Fibroblast of mammary gland (primary cell): ENCODE measurements around the gene GMPR2.

ENCODE experiments used
- DNase-seq: peaks from one replicate; pipeline ENCODE4 v3.0.0-alpha.2; 2010; ENCODE audit warnings: low read depth
- H3K4me3 ChIP-seq: 2 replicates; pipeline ENCODE4 v1.5.1; 2011; ENCODE audit warnings: low read depth, mild to moderate bottlenecking, low read length, moderate library complexity; ENCODE audit not compliant: control insufficient read depth
- TF ChIP-seq, protein P1 (sequence below): conservative IDR thresholded peaks from 2 replicates; pipeline ENCODE4 v1.5.1; 2011; ENCODE audit warnings: low read depth, low read length, inconsistent platforms; ENCODE audit not compliant: control insufficient read depth, insufficient read depth

The GMPR2 gene

DNA sequence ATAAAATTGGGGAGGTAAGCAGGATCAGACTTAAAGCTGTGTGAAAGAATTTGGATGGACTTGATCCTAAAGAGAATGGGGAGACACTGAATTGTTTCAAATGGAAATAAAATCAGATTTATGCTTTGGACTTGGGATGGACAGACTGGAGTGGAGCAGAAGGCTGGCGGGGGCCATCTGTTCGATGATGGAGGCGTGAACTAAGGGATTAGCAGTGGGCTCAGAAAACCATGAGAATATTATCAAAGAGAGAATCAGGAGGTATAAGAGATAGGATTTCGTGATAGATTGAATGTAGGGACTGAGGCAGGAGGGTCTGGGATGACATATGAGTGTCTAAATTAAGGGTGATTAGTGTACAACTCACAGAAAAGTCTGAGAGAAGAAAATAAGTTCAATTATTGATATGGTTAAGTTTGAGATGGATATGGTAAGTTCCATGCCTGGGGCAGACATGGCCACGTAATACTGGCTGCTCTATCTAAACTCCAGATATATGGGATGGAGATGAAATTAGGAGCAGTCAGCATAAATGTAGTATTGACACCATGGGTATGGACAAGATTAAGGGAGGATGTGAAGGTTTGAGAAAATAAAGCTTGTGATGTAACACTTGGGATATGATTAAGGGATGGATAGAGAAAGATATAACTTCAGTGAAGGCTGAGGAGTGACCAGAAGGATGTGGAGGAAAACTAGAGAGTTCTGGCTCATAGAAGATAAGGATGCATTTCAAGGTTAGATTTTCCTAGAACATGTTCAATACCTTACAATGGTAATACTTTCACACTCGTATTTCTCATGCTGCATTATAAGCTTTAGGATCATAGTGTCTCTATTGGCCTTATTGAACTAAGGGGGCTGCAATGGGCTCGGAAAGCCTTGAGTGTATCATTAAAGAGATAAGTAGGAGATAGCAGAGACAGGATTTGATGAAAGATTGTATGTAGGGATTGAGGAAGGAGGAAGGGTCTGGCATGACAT lies 28.3 kb upstream of the GMPR2 start:
- TF ChIP-seq, protein P1, sequence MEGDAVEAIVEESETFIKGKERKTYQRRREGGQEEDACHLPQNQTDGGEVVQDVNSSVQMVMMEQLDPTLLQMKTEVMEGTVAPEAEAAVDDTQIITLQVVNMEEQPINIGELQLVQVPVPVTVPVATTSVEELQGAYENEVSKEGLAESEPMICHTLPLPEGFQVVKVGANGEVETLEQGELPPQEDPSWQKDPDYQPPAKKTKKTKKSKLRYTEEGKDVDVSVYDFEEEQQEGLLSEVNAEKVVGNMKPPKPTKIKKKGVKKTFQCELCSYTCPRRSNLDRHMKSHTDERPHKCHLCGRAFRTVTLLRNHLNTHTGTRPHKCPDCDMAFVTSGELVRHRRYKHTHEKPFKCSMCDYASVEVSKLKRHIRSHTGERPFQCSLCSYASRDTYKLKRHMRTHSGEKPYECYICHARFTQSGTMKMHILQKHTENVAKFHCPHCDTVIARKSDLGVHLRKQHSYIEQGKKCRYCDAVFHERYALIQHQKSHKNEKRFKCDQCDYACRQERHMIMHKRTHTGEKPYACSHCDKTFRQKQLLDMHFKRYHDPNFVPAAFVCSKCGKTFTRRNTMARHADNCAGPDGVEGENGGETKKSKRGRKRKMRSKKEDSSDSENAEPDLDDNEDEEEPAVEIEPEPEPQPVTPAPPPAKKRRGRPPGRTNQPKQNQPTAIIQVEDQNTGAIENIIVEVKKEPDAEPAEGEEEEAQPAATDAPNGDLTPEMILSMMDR = no peak
- no peak for DNase-seq

DNA sequence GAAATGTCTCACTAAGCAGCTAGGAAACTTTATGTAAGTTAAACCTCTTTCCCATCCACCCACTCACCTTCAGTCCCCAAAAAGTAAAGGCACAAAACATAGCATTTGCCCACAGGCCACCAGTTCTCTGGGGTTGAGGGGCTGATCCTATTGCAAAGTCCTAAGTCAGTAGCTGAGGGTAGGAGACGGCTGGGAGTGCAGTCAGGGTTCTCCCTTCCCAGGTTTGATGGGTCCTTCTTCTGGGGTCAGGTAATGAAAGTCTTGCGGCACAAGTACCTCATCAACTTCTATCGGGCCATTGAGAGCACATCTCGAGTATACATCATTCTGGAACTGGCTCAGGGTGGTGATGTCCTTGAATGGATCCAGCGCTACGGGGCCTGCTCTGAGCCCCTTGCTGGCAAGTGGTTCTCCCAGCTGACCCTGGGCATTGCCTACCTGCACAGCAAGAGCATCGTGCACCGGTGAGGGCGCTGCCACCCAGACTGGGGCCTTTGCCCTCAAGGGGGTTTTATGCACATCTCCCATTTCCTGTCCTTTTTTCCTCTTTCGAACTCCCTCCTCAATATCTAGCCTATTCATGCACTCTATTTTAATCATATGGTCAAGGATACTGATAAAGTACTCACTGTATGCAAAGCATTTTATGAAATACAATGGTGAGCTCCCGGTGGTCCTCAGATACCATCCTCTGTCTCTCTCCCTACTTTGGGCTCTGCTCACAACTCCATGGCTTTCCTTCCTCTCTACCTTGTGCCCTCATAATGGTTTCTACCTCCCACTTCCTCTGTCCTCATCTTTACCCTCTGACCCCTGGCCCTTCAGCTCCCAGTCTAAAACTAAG lies 26.2 kb upstream of the GMPR2 start:
- TF ChIP-seq, protein P1 = no peak
- no peak overlapping the region for H3K4me3 ChIP-seq
- DNase-seq = no peak

More for the DNA sequence above, 28.3 kb upstream of the GMPR2 start:
- no peak overlapping the region for H3K4me3 ChIP-seq

DNA sequence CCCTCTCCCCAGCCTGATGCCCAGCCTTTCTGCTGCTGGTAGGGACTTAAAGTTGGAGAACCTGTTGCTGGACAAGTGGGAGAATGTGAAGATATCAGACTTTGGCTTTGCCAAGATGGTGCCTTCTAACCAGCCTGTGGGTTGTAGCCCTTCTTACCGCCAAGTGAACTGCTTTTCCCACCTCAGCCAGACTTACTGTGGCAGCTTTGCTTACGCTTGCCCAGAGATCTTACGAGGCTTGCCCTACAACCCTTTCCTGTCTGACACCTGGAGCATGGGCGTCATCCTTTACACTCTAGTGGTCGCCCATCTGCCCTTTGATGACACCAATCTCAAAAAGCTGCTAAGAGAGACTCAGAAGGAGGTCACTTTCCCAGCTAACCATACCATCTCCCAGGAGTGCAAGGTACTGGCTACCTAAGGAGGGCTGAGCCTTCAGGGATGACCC lies 25.6 kb upstream of the GMPR2 start:
- no peak overlapping the region for H3K4me3 ChIP-seq
- TF ChIP-seq, protein P1 = no peak
- DNase-seq = no peak

DNA sequence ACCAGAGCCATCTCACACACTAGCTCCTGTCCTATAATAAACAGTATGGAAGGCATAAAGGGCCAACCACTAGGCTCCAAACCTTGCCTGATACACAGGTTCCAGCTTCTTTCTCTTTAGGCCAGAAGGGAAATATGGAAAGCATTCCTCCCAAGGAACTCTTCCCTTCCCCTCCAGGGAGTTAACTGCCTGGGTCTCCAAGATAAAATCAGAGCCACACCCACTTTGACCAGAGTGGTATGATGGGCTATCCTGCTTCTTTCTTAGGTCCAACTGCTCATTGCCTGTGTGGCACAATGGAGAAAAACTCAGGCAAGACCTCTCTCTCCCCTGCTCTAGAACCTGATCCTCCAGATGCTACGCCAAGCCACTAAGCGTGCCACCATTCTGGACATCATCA lies 25.1 kb upstream of the GMPR2 start:
- no peak for DNase-seq
- H3K4me3 ChIP-seq = no peak overlapping the region

DNA sequence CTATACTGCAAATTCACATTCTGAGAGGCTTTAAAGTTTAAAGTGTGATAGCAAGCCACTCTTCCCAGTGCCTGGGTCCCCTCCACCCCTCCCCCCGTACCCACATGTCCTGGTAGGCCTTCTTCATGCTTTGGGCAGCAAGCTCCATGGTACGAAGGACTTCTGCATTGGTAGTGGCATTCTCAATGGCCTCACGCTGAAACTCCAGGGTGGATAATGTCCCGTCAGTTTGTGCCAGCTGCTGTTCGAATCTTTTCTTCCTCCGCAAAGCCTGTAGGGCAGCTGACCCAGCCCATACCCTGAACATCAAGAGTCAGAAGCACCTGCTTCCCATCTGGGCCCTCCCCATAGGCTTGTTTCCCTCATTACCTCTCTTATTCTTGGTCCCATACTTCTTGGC lies 21.4 kb upstream of the GMPR2 start:
- no peak for DNase-seq
- no peak overlapping the region for H3K4me3 ChIP-seq
- TF ChIP-seq, protein P1 = no peak

More for the DNA sequence above, 25.1 kb upstream of the GMPR2 start:
- TF ChIP-seq, protein P1 = no peak
